Activated B cell treated with CpG ODN at 0.5 μM for 24 hours (primary cell): ENCODE data around the gene POU2F1. TPM values are rescaled to one million over a fixed set of nuclear protein-coding genes. Genes with fewer than 3 reads are reported as not detected.

Experiments
- ATAC-seq: fragments of 200-7000 bp; cut with Tn5 transposase; one replicate; pipeline ENCODE4 v1.10.0; 2021; ENCODE audit warnings: low read depth, mild to moderate bottlenecking, moderate library complexity
- CTCF ChIA-PET: fragments of 350-600 bp; sonication (Branson Sonifier 250); formaldehyde crosslinking; loops from one replicate; lab custom pipeline; 2021; ENCODE audit warnings: antibody characterized with exemption; lab: Charles Lee
- POLR2A ChIA-PET: fragments of 350-600 bp; sonication (Branson Sonifier 250); formaldehyde crosslinking; loops from one replicate; lab custom pipeline; 2021; ENCODE audit warnings: antibody characterized with exemption; lab: Charles Lee
- DNase-seq: peaks from one replicate; pipeline ENCODE4 v3.0.0; 2022
- H3K27ac Mint-ChIP-seq: one replicate; pipeline ENCODE4 v1.8.0; 2020; ENCODE audit warnings: mixed read lengths
- H3K27me3 Mint-ChIP-seq: one replicate; pipeline ENCODE4 v1.8.0; 2021; ENCODE audit warnings: mixed read lengths
- H3K36me3 Mint-ChIP-seq: one replicate; pipeline ENCODE4 v1.8.0; 2021; ENCODE audit warnings: low read depth, mixed read lengths
- H3K4me1 Mint-ChIP-seq: one replicate; pipeline ENCODE4 v1.8.0; 2021; ENCODE audit warnings: mixed read lengths
- H3K4me3 Mint-ChIP-seq: one replicate; pipeline ENCODE4 v1.8.0; 2020; ENCODE audit warnings: mild to moderate bottlenecking, mixed read lengths
- H3K9me3 Mint-ChIP-seq: one replicate; pipeline ENCODE4 v1.8.0; 2020; ENCODE audit warnings: mixed read lengths
- intact Hi-C: fragments of 100-400 bp; cut with micrococcal nuclease; formaldehyde crosslinking; loops from one replicate; pipeline ENCODE4 v1.15.1; 2024
- total RNA-seq: library from RNA; stranded (reverse); gene quantifications from 2 replicates; pipeline ENCODE4 v1.2.3, GENCODE V29; 2022
- TF ChIP-seq, protein P1 (sequence below): fragments of 200-600 bp; IDR thresholded peaks from one replicate; pipeline ENCODE4 v1.8.0; 2022; ENCODE audit warnings: antibody characterized with exemption, mild to moderate bottlenecking

Gene POU2F1
- total RNA-seq, 1 donor from 2014 or later, result 35.5 TPM

DNA sequence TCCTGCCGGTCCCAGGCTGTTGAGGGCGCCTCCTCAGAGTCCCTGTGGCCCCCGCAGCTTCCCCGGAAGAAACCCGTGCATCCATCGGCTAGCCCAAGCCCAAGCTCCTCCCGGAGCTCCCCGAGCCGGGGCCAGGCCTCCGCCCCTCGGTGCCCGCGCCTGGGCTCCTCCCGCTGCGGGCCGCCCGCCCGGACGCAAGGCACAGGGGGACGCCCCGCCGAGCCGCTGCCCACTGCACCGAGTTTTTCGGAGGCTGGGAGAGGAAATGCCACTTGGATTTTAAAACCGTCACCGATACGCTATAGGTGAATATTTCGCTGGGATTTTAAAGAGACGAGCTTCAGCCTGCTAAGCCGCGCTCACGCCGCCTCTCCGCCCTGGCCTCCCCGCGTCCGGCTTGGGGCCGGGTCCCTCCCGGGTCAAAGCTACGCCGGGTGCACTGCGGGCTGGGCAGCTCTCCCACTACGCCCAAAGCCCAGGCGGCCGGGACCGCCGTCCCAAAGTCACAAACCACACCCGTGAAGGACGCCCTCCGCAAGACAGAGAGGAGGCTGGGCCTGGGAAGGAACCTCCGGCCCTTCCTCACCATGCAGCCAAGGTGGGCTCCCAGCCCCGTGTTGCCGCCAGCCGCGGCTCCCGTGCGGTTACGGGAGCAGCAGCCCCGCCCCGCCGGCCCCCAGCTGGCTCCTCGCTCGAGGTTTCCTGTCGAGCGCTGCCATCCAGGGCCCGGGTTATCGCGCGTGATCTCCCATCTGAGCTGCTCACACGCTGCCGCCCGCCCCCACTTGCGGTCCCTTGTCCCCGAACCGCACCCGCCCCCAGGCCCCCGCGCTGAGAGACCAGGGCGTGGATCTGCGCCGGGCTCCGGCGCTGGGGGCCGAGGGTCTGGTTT is 234.5 kb downstream of the POU2F1 start:
- Mint-ChIP-seq H3K4me1 (peaks cover 18% of the 10 kb centered on the region), H3K27ac (no peak overlapping the region), H3K36me3 (no peaks in the 10 kb centered on the region), H3K4me3 (peak overlapping the region; percentile 78), H3K9me3 (no peaks in the 10 kb centered on the region), H3K27me3 (peaks cover 4% of the 10 kb centered on the region)
- TF ChIP-seq, protein P1, sequence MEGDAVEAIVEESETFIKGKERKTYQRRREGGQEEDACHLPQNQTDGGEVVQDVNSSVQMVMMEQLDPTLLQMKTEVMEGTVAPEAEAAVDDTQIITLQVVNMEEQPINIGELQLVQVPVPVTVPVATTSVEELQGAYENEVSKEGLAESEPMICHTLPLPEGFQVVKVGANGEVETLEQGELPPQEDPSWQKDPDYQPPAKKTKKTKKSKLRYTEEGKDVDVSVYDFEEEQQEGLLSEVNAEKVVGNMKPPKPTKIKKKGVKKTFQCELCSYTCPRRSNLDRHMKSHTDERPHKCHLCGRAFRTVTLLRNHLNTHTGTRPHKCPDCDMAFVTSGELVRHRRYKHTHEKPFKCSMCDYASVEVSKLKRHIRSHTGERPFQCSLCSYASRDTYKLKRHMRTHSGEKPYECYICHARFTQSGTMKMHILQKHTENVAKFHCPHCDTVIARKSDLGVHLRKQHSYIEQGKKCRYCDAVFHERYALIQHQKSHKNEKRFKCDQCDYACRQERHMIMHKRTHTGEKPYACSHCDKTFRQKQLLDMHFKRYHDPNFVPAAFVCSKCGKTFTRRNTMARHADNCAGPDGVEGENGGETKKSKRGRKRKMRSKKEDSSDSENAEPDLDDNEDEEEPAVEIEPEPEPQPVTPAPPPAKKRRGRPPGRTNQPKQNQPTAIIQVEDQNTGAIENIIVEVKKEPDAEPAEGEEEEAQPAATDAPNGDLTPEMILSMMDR, result no peak
- ChIA-PET CTCF (interaction anchor here (1.1 to 4.3 kb wide), 7 partner anchors 11 to 193 kb away, joined by 3 to 23 read pairs (median 3); no protein-coding TSS in a partner anchor), POLR2A (interaction anchor here (0.5 to 2.8 kb wide), 5 partner anchors 8 to 254 kb away, joined by 3 to 19 read pairs (median 6); partner anchors contain the start of gene CREG1)
- ATAC-seq (peak; percentile 76), DNase-seq (peak; percentile 60)
- intact Hi-C loops, result loop anchor here (1.0 to 10.0 kb wide), 3 partner anchors 44 to 260 kb away; no protein-coding TSS in a partner anchor

DNA sequence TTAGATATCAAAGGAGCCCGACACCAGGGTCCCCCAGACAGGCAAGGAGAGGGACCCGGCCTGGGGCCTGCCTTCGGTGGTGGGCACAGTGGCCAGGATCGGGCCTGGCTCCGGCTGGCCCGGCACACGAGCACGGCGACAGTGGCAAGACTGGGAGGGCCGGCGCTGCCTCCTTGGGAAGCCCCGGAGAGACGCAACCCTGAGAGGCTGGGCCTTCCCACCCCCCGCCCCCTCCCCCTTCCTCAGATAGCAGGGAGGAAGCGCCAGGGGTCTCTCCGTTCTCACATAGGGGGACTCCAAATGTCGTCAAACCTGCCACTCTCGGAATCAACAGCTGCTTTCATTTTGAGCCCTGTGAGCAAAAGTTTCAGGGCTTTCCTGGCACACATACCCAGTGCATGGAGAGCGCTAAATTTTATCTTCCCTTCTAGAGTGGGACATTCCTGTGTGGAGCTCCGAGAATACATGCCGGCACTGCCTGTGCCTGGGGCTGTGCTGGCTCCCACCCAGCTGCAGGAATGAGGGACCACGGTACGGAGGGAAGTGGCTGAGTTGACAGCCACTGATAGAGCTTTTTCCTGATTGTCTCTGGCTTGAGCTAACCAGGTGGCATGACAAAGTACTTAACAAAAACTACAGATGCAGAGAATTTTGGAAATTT is 235.2 kb downstream of the POU2F1 start:
- POLR2A ChIA-PET, result interaction anchor here (0.6 to 2.8 kb wide), 7 partner anchors 9 to 236 kb away, joined by 3 to 19 read pairs (median 6); partner anchors contain the start of gene CREG1

DNA sequence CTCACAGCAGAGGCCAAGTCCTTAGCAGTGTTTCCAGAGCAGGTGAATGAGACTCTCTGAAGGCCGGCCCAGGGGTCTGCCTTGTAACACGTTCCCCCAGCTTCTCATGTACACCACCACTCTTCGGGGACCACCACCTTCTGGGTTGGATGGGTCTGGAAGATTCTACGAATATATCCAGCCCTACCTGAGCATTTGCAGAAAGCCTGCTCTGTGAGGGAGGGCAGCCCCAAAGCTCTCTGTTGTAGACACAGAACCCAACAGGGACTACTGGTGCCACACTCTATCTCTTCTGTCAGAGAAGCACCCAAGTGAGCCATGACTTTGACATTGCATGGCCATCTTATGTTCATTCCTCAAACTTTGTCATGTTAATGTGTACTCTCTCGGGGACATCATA is 235.8 kb downstream of the POU2F1 start:
- POLR2A ChIA-PET, result interaction anchor here (0.6 to 2.8 kb wide), 6 partner anchors 9 to 237 kb away, joined by 4 to 19 read pairs (median 6); no protein-coding TSS in a partner anchor
- CTCF ChIA-PET, result interaction anchor here (1.0 to 4.3 kb wide), 4 partner anchors 15 to 188 kb away, joined by 3 to 23 read pairs (median 6); no protein-coding TSS in a partner anchor
- no peaks in the 10 kb centered on the region for H3K36me3 Mint-ChIP-seq
- intact Hi-C loops, result loop anchor here (5.0 to 10.0 kb wide), 2 partner anchors 76 to 258 kb away; no protein-coding TSS in a partner anchor
- TF ChIP-seq, protein P1, result no peak
- DNase-seq, result no peak
- H3K4me1 Mint-ChIP-seq, result peaks cover 11% of the 10 kb centered on the region
- peak overlapping the region; percentile 87 for H3K4me3 Mint-ChIP-seq
- H3K27me3 Mint-ChIP-seq, result peaks cover 4% of the 10 kb centered on the region
- ATAC-seq, result no peak
- no peak overlapping the region for H3K27ac Mint-ChIP-seq
- no peaks in the 10 kb centered on the region for H3K9me3 Mint-ChIP-seq

More for the DNA sequence above, 235.2 kb downstream of the POU2F1 start:
- Mint-ChIP-seq H3K9me3 (no peaks in the 10 kb centered on the region), H3K4me1 (peaks cover 13% of the 10 kb centered on the region), H3K27me3 (peaks cover 4% of the 10 kb centered on the region), H3K27ac (peak overlapping the region; percentile 72), H3K4me3 (peak overlapping the region; percentile 87), H3K36me3 (no peaks in the 10 kb centered on the region)
- DNase-seq (no peak), ATAC-seq (peak; percentile 51)
- TF ChIP-seq, protein P1, result no peak
- intact Hi-C loops, result loop anchor here (1.0 to 10.0 kb wide), 3 partner anchors 43 to 259 kb away; no protein-coding TSS in a partner anchor
- CTCF ChIA-PET, result interaction anchor here (1.0 to 4.3 kb wide), 5 partner anchors 14 to 188 kb away, joined by 3 to 23 read pairs (median 3); no protein-coding TSS in a partner anchor

- no peak overlapping the region for H3K27ac Mint-ChIP-seq
- POLR2A ChIA-PET, result no interaction called here
- TF ChIP-seq, protein P1, result no peak
- peak overlapping the region; percentile 29 for H3K4me3 Mint-ChIP-seq
- H3K4me1 Mint-ChIP-seq, result peaks cover 11% of the 10 kb centered on the region
- H3K27me3 Mint-ChIP-seq, result peaks cover 4% of the 10 kb centered on the region
- intact Hi-C loops, result loop anchor here (5.0 to 10.0 kb wide), 2 partner anchors 75 to 258 kb away; no protein-coding TSS in a partner anchor
- ATAC-seq (no peak), DNase-seq (no peak)
- no peaks in the 10 kb centered on the region for H3K36me3 Mint-ChIP-seq
- no peaks in the 10 kb centered on the region for H3K9me3 Mint-ChIP-seq
- CTCF ChIA-PET, result interaction anchor here (1.4 to 4.3 kb wide), 2 partner anchors 77 to 189 kb away, joined by 3 to 23 read pairs; no protein-coding TSS in a partner anchor
Measured at GRCh38 chr1:167456926-167457325, 236.2 kb downstream of the POU2F1 start.
